HG02840 (cell line): ENCODE measurements around the gene MSI2.

Experiments used
- ATAC-seq: cut with Tn5 transposase; IDR thresholded peaks from one replicate; pipeline ENCODE4 v1.9.1; 2021; ENCODE audit warnings: mild to moderate bottlenecking, moderate library complexity, moderate number of reproducible peaks; ENCODE audit not compliant: unreplicated experiment, low FRiP score

The MSI2 gene

DNA sequence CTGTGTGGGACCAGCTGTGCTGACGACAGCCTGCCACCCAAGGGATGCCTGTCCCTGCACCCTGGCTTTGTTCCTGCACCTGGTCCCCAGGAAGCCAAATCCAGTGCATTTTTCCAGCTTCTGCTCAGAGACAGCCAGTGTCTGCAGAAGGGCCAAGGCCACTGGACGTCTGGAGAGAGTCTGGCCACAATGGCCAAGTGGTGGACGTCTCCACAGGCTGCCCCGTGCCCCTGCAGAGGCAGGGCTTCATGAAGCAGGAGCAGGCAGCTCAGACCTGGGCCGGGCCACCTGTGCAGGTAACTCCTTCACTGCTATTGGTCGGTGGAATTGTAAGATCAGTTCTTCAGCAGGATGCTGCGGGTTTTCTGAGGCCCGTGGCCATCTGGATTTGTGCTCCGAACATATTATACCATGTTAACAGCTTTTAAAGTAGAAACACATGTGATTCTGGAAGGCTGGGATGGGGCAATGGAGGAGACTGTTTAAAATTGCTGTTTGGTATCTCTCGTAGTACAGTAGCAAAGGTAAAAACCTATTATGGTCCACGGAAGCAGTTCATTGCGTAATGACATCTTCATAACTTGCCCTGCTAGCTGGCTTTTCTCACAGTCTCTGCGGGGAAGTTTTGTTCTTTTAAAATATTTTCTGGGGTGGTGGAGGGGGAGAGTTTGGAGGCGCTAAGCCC lies 303.5 kb downstream of the MSI2 start:
- no peak for ATAC-seq

DNA sequence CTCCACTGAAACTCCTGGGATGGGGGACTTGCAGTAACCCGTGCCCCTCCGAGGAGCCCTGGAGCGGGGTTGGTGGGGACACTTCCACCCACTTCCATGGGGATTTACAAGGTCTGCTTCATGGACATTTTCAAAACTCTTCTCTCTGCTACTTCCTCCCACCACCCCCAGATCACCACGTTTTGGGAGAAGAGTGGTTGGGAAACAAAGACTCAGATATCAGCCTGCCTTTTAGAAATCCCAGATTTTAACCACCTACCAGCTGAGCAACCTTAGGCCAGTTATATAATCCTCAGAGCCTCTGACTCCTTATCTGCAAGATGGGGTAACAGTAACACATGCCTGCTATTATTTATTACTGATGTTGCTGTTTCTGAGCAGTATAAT lies 304.0 kb downstream of the MSI2 start:
- ATAC-seq, result no peak

DNA sequence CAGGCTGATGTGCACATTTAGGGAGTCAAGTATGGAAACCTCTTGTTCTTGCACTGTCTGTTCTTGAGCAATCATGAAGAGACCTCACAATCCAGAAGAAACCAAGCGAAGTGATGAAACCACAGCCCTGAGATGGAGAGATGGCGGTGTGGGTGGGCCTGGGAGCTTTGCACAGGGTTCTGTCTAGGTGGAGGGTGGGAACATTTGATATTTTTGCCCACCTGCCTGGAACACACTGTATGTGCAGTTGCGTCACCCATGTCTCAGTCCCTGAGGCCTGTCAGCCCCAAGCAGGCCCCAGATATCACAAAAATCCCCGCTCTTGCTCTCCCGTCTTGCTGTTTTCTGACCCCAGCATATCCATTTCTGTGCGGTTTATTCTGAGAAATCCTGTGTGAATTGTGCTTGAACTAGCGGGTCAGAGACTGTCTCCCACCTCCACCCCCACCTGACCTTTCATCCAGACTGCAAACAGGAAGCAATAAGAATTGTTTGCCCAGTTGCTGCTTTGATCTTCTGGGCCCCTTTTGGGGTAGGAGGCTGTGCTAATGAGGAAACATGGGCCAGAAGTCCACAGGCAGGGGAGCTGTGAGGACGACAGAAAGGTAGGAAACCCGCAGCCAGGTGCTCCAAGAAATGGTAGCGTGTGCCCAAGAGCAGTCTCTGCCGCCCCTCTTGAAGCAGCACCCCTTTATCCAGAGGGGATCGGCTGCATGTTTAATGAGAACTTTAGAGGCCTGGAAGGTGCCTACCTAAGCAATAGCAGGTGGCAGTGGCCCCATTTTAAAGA lies 304.9 kb downstream of the MSI2 start:
- no peak for ATAC-seq

DNA sequence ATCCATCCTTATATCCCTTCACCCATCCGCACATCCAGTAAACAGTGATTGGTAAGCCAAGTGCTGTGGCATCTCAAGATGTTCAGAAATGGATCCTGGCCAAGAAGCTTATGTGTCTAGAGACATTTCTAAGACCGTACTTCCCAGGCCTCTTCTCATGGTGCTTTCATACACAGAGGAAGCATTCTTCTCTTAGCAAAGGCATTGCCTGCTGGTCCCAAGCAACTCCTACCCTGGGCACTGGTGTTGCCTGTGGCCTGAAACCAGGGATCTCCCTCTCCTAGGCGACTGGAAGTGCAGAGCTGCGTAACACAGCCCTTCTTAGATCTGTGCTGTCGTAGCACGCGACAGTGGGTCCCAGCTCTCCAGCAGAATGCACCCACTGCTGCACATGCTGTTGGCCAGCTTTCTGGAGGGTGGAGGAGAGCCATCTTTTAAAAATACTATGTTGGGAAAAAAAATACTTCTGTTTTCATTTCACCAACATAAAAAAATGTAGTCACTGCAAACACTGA lies 305.9 kb downstream of the MSI2 start:
- ATAC-seq, result no peak

DNA sequence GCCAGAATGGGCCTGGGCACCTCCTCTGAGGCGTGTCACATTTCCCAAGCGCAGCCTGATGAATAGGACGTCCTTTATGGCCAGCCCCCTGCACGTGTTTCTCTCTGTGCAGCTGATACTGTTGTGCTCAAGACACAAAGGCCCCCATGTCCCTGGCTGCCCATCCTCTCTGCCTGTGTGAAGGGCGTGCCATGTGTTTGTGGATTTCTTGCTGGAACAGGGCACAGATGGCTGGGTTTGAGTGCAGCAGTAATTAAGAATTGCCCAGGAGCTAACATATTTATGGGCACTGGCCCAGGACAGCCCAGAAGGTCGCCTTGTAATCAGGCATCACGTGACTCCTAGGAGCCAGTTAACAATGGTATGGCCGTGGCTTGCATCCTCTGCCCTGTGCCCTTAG lies 307.6 kb downstream of the MSI2 start:
- no peak for ATAC-seq

DNA sequence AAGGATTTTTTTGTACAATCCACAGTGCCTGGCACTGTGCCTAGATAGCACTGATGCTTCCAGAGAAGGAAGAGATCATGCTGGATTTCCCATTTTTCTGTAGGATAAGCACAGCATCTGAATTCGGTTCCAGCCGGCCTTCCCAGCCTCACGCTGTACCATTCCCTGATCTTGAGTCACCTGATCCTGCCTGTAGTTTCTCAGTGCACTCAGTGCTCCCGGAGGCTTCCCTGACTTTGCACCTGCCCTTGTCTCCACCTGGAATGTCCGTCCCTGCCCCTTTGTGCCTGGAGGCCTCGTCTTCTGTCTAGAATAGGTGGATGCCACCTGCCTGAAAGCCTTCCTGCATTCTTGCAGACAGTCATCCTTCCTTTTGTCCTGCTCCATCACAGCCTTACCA lies 308.9 kb downstream of the MSI2 start:
- ATAC-seq, result no peak

DNA sequence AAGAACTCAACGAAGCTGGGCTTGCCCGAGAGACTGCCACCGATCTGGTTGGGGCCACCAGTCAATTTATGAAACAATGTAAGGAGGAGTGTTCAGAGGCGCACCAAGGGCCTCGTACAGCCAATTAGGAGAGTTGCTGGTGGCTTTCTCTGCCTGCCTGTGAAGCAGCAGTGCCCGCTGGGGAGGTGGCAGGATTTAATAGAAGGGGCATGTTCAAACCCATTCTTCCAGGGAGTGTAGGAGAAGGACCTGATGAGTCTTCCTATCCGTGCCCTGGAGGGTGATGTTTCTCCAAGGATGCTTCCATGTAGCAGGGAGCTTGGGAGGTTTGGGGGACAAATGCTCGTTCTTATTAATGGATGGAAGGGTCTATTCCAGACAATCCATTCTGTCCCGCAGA lies 310.4 kb downstream of the MSI2 start:
- no peak for ATAC-seq

DNA sequence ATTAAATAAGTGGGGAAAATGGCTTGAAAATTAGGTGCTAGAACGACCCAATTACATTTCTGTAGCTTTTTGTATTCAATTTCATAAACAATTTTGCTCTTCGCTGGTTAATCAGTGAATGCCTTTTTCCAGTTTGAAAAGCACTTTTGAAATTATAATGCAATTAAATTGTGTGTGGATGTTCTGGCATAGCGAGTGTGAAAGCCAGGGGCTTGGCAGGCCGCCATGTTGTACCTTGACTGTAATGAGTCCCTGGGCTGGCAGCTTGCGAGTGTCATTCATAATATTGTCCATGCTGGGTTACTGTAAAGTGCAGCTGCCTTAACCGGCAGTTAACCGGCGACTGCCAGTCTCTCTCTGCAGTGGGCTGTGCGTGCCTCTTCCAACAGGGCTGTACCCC lies 310.9 kb downstream of the MSI2 start:
- no peak for ATAC-seq

DNA sequence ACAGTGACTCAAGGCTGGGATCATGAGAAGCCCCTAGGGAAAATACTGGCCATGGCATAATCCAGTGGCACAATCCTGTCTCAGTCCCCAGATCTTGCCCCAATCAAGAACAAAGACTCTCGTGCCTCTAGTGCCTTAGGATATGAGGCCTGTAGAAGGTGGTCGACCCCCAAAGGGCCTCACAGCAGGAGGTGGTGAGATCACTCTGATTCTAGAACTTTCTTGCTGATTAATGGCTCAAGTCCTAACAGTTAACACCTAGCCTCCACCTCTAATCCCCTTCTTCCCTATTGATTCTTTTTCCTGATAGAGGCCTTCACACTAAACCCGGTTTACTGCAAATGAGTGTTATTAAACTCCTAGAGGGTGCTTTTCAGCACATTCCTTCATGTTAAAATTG lies 312.0 kb downstream of the MSI2 start:
- ATAC-seq, result no peak

DNA sequence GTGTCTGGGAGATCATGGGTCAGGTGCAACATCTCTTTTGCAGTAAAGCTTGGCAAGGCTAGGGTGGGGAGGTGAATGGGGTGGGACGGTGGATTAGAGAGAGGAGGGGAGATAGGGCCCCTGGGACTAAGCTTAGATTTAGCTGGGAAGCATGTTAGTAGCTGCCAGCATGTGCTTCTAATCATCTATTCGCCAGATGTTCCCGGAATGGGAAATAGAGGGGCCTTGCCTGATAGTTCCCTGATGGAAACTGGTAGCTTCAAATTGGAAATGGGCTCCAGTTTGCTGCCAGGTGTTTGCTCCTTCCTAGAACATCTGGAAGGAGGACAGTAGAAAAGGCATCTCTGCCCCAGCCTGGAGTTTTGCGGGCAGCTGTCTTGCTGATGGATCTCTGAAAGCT lies 312.7 kb downstream of the MSI2 start:
- ATAC-seq, result no peak

DNA sequence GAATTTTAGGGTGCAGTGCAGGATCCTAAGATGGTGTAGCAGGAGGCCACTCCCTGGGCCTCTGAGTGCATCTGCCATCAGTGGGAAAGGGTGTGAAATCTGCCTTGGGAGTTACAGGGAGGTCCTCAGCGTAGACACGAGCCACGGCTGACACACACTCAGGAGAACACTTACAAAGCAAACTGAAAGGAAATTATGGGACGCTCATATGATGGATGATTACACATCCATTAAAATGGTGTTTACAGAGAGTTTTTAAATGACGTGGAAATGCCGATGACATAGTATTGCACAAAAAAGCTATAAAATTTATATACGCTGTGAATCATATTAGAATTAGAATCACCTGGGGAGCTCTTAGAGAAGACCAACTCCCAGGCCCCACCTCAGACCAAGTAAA lies 313.5 kb downstream of the MSI2 start:
- no peak for ATAC-seq

DNA sequence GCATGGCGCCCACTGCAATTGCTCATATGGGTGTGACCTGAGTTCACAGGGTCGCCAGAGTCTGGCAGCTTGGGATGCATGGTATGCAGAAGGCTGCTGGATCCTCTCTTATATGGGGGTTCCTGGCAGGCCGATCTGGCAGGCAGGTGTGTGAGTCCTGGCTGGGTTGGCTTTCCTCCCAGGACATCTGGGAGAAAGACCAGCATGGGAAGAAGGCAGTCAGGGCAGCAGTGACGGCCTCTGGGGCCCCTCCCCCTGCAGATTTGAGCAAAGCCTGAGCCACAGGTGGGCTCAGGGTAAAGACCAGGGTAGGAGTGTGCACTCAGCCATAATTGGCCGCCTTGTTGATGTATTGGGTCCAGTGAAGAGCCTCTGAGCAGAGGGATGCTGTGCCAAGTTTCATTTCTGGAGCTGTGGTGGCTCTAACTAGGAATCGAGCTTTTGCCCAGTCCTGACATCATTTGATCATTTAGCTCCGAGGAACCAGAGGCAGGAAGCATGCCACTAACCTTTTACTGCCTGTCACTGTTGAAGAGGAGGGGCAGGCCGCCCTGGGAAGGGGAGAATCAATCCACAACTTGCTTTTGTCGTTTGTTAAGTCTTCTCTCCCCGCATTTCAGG lies 314.5 kb downstream of the MSI2 start:
- ATAC-seq, result no peak

DNA sequence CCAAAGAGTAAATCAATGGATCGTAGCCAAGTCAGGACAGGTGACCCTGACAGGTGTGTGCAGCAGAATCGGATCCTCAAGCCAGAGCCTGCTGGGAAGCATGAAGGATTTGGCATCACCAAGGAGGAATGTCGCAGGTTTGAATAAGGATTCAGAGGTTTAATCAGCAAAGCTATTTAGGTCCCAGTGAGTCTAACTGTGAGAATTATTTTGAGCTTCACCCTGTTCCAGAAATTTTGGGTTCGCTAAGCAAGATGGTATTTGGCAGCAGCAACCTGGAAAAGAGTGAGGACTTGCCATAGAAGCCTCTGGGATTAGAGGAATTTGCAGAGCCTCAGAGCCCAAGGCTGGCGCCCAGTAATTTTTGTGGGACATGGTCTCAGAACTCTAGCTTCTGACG lies 315.7 kb downstream of the MSI2 start:
- ATAC-seq, result no peak

DNA sequence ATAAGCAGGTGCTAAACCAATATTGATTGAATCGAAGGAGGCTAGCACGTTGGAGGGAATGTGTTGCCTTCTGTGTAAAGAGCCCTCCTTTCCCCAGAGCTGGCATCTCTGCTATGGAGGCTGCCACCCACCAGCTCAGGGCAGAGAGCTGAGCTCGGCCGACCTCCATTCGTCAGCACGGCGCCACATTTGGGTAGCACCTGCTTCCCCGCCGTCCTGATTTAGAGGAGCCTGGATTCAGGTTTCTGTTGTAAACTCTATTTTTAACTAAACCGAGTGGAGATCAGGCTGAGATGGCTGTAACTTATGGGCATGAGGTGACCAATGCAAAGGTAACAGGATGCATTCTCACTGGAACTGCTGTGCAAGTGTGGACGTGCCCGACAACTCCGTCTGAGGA lies 316.3 kb downstream of the MSI2 start:
- ATAC-seq, result no peak

DNA sequence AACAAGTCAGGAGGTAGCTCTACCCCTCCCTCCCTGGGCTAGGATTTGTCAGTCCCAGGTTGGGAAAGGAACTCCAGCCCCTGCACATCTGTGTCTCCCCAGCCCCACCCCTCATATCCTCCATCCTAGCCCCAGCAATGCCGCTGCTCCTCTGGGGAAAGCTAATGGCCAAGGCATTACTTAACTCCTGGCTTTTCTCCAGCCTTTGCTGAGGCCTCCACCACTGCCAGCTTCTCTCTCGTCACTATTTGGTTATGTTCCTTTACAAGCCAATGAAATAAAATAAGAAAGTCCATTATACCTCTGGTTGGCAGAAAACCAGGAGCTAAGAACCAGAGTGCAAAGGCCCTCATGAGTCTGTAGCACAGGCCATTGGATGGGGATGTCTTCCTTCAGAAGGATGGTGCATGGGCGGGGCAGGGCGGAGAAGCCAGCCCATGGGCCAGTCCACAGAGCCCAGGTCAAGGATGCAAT lies 317.8 kb downstream of the MSI2 start:
- no peak for ATAC-seq

DNA sequence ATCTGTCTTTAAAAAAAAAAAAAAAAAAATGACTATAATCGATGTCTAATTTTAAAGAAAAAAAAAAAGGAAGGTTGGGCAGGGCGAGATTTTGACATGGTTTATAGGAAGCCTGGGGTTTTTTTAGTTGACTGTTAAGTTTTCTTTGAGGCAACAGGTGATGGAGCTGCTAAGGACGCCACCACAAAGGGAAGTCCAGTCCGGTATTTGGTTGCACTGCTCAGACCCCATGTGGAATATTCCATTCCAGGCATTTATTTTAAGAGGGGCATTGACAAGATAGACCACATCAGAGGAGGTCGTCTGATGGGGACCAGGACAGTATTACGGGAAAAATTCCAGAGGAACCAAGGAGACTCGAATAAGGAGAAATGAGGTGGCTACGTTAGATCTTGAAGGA lies 320.4 kb downstream of the MSI2 start:
- ATAC-seq, result no peak

DNA sequence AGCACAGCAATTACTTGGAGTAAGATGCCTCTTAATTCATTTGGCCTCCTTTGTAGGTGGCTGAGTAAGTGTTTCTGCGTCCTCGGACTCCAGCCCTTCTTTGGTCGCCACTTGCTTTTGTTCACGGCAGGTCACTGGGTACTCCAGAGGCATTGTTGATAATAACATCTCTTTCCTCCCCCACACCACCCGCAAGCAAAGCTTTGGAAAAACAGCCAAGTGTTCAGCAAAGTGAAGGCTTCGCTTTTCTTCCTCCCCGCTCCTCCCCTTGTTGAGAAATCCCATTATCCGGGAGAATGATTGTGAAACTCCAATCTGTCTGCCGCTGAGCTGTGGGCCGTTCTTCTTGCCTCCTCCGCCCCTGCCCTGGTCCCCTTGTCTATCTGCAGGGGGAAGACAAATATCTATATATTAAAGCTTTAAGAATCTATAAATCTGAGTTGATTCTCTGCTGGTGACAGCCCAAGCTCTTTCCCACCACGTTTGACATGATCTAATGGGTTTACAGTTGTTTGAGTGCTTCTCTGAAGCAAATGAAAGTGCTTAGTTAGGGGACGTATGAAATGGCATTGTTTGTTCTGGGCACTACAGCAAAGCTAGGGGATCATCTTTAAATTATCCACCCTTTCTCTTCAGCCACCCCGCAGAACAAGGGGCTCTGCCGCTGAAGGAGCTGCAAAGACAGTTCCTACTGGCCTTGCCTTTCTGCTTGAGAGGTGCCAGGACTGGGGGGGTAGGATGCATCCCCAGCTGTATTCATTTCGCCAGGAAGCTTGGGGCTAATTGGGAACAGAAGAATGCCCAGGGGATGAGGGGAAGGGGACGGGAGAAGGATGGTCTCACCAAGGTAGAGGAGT lies 321.7 kb downstream of the MSI2 start:
- no peak for ATAC-seq

DNA sequence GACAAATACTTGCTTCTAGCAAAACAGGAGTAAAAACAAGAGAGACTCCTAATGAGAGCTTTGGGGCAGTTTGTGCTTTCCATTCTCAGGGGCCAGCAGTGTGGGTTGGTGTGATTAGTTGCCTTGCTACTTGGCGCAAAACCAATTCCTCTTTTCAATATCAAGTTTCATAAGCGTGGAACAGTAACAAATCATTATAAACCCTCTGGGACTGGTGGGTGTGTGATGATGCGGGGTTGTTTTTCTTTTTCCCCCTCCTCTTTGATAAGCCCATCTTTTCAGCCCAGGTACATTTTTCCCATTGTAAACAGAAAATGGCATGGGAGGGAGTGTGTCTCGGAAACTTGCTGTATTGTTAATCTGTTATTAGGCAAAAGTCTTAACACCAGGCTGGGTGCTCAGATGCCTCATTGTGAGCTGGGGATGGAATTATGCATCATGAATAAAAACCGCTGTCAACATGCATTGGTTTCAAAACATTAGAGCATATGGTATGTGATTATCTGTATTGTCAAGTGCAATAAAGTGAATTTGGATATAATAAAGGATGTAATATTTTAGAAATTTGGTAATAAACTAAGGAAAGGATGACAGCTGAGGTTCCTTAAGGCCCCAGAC lies 322.4 kb downstream of the MSI2 start:
- ATAC-seq, result no peak

DNA sequence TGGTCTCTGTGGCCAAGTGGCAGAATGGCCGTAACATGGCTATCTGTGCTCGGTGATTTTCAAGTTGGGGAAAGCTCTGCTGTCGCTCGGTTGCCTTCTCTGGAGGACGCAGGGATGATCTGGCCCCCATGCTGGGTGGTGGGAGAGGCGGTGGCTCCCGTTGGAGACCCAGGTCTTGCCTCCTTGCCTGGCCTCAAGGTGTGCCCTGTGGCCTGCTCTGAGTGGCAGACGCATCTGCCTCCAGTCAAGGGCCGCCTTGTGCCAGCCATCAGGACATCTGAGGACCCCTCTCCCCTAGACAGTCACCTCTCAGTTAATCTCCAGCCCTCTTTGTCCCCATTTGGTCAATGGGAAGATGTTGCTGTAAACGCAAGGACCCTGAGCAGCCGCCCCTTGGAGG lies 322.9 kb downstream of the MSI2 start:
- no peak for ATAC-seq

DNA sequence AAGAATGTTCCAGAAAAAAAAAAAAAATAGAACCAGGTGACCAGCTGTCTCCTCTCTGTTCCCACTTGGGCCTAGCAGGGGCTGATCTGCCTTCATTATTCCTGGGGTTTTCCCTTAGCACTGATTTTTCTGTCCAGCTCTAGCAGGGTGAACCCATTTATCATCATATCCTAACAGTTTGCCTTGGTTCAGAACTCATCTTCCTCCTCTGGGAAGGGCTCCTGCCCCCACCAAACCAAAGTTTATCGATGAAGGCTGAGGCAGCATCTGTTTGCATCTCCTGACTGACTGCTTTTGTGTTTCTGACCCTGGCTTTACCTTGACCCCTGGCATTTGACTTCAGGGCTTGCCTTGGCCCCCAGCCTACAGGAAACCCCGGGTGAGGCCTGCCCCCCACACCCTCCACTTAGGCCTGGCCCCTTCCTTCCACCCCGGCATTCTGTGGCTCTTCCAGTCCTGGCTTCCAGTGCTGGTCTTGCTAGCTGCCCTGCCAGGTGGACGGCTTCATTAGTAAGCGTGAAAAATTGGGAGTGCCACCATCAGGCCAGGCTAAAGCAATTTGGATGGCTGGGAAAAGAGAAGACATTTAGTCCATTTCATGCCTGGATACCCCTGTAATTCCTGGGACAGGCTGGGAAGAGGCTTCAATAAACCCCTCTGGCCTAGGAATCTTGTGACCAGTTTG lies 323.9 kb downstream of the MSI2 start:
- no peak for ATAC-seq
